ENCODE measurements around the gene MAGED4B. TPM values are rescaled to one million over a fixed set of nuclear protein-coding genes. Genes with fewer than 3 reads are reported as not detected.
"Not testable (repeated sequence)": the region's sequence is repeated elsewhere in the genome, so short reads cannot be mapped to it uniquely, and the experiment has no call there.

MAGED4B gene, protein sequence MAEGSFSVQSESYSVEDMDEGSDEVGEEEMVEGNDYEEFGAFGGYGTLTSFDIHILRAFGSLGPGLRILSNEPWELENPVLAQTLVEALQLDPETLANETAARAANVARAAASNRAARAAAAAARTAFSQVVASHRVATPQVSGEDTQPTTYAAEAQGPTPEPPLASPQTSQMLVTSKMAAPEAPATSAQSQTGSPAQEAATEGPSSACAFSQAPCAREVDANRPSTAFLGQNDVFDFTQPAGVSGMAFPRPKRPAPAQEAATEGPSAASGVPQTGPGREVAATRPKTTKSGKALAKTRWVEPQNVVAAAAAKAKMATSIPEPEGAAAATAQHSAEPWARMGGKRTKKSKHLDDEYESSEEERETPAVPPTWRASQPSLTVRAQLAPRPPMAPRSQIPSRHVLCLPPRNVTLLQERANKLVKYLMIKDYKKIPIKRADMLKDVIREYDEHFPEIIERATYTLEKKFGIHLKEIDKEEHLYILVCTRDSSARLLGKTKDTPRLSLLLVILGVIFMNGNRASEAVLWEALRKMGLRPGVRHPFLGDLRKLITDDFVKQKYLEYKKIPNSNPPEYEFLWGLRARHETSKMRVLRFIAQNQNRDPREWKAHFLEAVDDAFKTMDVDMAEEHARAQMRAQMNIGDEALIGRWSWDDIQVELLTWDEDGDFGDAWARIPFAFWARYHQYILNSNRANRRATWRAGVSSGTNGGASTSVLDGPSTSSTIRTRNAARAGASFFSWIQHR
- 25.0 and 32.1 TPM in 2 replicates for total RNA-seq
- 99.6 and 106 TPM in 2 replicates for polyA plus RNA-seq

DNA sequence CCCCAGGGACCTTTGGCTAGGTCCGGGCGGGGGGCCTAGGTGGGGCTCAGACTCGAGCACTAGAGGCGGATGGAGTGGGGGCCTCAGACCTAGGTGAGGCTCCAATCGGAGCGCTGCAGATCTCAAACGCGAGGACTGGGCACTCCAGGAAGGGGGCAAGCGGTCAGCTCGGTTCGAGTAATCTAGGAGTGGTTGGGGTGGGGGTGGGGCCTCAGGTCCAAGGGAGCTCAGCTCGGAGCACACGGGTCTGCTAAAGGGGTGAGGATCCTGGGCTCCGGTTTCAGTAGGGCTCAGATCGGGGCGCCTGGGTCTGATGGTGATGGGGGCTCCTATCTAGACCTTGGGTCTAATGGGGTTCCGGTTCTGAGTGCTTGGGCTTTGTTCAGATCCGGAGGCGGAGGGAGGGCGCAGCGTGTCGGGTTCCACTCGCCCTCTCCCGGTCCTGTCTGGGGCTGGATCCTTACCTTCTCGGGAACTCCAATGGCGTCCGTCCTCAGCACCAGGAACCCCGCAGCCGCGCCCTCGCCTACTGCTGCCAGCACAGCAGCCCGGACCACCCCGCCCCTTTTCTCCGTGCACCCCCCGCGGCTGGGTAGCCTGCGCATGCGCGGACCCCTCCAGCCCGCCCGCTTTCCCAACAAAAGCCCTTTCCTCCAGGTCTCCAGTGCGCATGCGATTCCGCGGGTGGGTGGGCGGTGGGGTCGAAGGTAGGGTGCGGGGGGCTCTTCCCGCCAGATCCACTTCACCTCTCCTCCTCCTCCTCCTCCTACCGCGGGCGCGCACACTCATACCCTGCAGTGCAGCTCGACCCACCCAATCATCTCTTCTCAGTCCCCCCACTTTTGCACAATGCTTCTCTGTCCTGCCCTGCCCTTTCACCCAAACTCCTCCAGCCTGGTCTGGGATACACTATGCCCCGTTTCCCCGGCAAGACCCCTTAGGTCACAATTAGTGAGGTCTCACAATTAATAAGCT lies at the start of gene MAGED4B:
TSS of gene MAGED4B (minus strand) at position 518 of the 975 bp plus-strand sequence. CDS start 1,011 bp downstream, outside the sequence.
- H3K4me1 ChIP-seq (ENCODE audit: low read depth); H3K27ac ChIP-seq; H3K36me3 ChIP-seq; H3K27me3 ChIP-seq; H3K4me3 ChIP-seq; H3K9me3 ChIP-seq (ENCODE audit: low read depth); DNase-seq (ENCODE audit: low read depth in 1 of 2, low spot score in 1 of 2): not testable (repeated sequence)

DNA sequence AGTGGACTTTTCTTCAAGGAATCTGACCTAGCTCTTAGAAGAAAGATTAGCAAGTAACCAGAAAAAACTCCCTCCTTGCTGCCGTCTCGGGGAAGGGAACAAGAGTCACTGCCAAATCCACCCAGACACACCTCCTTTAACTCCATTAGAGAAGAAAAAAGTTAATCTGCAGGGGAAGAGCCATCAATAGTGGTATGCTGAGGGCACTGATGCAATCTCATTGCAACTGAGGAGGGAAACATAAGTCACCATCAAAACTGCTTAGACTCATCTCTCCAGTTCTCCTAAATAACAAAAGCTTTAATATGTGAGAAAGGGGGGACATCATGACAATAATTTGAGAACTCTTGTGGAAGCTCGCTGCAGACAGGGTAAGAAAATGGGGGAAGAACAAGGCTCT lies 49.3 kb upstream of the MAGED4B start:
- no peaks in the 10 kb centered on the region for H3K4me1 ChIP-seq (ENCODE audit: low read depth)

DNA sequence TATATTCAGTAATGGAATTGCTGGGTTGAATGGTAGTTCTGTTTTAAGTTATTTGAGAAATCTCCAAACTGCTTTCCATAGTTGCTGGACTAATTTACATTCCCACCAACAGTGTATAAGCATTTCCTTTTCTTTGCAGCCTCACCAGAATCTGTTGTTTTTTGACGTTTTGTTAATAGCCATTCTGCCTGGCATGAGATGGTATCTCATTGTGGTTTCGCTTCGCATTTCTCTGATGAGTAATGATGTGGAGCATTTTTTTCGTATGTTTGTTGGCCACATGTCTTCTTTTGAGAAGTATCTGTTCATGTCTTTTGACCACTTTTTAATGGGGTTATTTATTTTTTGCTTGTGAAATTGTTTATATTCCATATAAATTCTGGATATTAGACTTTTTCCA lies 13.6 kb upstream of the MAGED4B start:
- H3K27ac ChIP-seq, result no peak overlapping the region
- TF ChIP-seq, protein P1, sequence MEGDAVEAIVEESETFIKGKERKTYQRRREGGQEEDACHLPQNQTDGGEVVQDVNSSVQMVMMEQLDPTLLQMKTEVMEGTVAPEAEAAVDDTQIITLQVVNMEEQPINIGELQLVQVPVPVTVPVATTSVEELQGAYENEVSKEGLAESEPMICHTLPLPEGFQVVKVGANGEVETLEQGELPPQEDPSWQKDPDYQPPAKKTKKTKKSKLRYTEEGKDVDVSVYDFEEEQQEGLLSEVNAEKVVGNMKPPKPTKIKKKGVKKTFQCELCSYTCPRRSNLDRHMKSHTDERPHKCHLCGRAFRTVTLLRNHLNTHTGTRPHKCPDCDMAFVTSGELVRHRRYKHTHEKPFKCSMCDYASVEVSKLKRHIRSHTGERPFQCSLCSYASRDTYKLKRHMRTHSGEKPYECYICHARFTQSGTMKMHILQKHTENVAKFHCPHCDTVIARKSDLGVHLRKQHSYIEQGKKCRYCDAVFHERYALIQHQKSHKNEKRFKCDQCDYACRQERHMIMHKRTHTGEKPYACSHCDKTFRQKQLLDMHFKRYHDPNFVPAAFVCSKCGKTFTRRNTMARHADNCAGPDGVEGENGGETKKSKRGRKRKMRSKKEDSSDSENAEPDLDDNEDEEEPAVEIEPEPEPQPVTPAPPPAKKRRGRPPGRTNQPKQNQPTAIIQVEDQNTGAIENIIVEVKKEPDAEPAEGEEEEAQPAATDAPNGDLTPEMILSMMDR (IDR thresholded peaks at IDR 0.05; ENCODE audit: low read depth, low read length), result no peak
- no peak overlapping the region for H3K4me3 ChIP-seq
- peak in 1 of 2 donors; percentile 14 for DNase-seq (ENCODE audit: low read depth in 1 of 2, low spot score in 1 of 2)
- no peaks in the 10 kb centered on the region for H3K4me1 ChIP-seq (ENCODE audit: low read depth)
- no peaks in the 10 kb centered on the region for H3K36me3 ChIP-seq
- H3K9me3 ChIP-seq (ENCODE audit: low read depth), result no peaks in the 10 kb centered on the region
- H3K27me3 ChIP-seq, result no peaks in the 10 kb centered on the region

More for the DNA sequence above, 49.3 kb upstream of the MAGED4B start:
- Histone ChIP-seq H3K4me3 (no peak overlapping the region), H3K27me3 (no peaks in the 10 kb centered on the region), H3K9me3 (ENCODE audit: low read depth) (no peaks in the 10 kb centered on the region), H3K36me3 (no peaks in the 10 kb centered on the region), H3K27ac (no peak overlapping the region)
- TF ChIP-seq, protein P1 (IDR thresholded peaks at IDR 0.05; ENCODE audit: low read depth, low read length), result no peak
- DNase-seq (ENCODE audit: low read depth in 1 of 2, low spot score in 1 of 2), result no peak

DNA sequence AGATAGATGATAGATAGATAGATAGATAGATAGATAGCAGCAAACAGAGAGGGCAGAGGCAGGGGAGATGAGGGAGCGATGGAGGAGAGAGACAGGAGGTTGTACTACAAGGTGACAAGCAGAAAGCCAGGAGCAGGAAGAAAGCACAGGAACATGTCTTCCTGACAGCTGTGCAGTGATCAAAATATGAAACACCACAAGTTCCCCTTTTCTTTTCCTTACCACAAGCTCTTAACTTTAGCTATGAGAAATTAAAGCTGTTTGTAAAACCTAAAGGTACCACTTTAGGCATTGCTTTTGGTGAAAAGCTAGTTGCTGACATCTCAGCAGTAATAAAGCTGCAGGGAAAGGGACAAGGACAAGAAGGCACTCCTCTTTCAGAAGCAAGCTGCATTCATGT lies 9.1 kb upstream of the MAGED4B start:
- H3K4me1 ChIP-seq (ENCODE audit: low read depth), result no peaks in the 10 kb centered on the region
- no peak for DNase-seq (ENCODE audit: low read depth in 1 of 2, low spot score in 1 of 2)
- no peaks in the 10 kb centered on the region for H3K36me3 ChIP-seq
- no peaks in the 10 kb centered on the region for H3K27me3 ChIP-seq
- H3K9me3 ChIP-seq (ENCODE audit: low read depth), result no peaks in the 10 kb centered on the region
- TF ChIP-seq, protein P1 (IDR thresholded peaks at IDR 0.05; ENCODE audit: low read depth, low read length), result no peak
- H3K4me3 ChIP-seq, result no peak overlapping the region
- H3K27ac ChIP-seq, result no peak overlapping the region

DNA sequence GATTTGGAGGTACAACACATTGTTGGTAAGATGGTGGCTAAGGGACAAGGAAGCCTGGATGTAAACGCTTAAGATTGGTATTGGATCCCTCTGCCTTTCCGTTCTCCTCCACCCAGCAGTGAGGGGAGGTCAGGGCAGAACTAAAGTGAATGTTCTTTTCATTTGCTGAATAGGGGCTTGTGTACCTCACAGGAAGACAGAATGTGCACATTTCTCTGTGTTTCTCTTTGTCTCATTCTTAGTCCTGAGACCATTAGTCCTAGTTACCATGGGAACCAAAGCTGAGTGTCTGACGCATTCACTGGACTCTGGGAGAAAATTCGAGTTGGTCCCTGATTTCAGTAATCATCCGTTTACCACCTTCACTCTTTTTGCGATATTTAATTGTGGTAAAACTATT lies 26.7 kb downstream of the MAGED4B start:
- not testable (repeated sequence) for H3K27ac ChIP-seq; H3K4me3 ChIP-seq; H3K9me3 ChIP-seq (ENCODE audit: low read depth); H3K36me3 ChIP-seq; DNase-seq (ENCODE audit: low read depth in 1 of 2, low spot score in 1 of 2); H3K4me1 ChIP-seq (ENCODE audit: low read depth); H3K27me3 ChIP-seq

DNA sequence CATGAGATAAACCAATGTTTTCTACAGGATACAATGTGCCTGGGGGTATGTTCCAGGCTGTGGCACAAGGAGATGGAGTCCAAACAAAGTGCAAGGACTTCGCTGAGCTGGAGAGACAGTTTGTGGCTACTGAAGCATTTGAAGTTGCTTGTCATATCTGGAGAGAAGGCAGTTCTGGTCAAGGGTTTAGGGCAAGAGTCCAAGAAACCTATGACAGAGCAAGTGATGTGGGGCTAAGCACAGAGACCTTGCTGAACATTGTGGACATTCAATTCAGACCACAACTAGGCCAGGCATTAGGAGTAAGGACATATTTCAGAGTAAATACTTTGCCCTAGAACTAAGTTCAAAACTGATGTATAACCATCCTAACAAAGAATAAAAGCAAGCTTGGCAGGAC lies 34.8 kb downstream of the MAGED4B start:
- no peak for DNase-seq (ENCODE audit: low read depth in 1 of 2, low spot score in 1 of 2)
- TF ChIP-seq, protein P1 (IDR thresholded peaks at IDR 0.05; ENCODE audit: low read depth, low read length), result no peak
- no peaks in the 10 kb centered on the region for H3K27me3 ChIP-seq
- no peaks in the 10 kb centered on the region for H3K36me3 ChIP-seq
- no peak overlapping the region for H3K4me3 ChIP-seq
- H3K4me1 ChIP-seq (ENCODE audit: low read depth), result no peaks in the 10 kb centered on the region
- H3K27ac ChIP-seq, result no peak overlapping the region
- no peaks in the 10 kb centered on the region for H3K9me3 ChIP-seq (ENCODE audit: low read depth)
